Measurements from ENCODE around the gene RAB3GAP1.

GRCh38 chr2:135124924-135125886, 73.1 kb downstream of the RAB3GAP1 start:
- TF ChIP-seq CTCF (IDR thresholded peaks at IDR 0.05), result no peak
- TF ChIP-seq POLR2A (IDR thresholded peaks at IDR 0.05), result no peak

Measured in testis (tissue), 2 donors.